ENCODE results near the gene KLHL17. TPM values are rescaled to one million over a fixed set of nuclear protein-coding genes. Genes with fewer than 3 reads are reported as not detected.

The KLHL17 gene
- total and polyA plus RNA-seq, 12 donors, result 0.73 to 38.8 (median 6.9) TPM

GRCh38 chr1:923991-924655 lies 36.3 kb upstream of the KLHL17 start:
- Histone ChIP-seq H3K4me1 (replicated peaks in 1 of 2) (peaks cover 3 to 24% of the 10 kb centered on the region in 2 donors), H3K27ac (peak overlapping the region in 2 of 5 donors; percentile 62 to 69), H3K36me3 (replicated peaks in 1 of 2) (no peaks in the 10 kb centered on the region), H3K9me3 (replicated peaks in 1 of 3) (no peaks in the 10 kb centered on the region), H3K4me3 (peak overlapping the region in 2 of 4 donors; percentile 9 to 61), H3K27me3 (peaks cover 56% of the 10 kb centered on the region)
- WGBS, 4 donors, result 0% methylated on average over 55 to 93 of the region's 98 CpGs; no CpG with 5 or more reads in 2 of the 4 donors
- TF ChIP-seq CTCF (IDR thresholded peaks at IDR 0.05) (no peak), POLR2A (IDR thresholded peaks at IDR 0.05) (no peak)
- intact Hi-C loops (cut with DNase I), result no loop called here
- no peak for DNase-seq

- H3K4me1 ChIP-seq (replicated peaks in 1 of 2), result peaks cover 3 to 24% of the 10 kb centered on the region in 2 donors
- peak in 2 of 7 donors; percentile 46 to 55 for DNase-seq
- H3K27ac ChIP-seq, result peak overlapping the region in 2 of 5 donors; percentile 62 to 69
- H3K27me3 ChIP-seq, result peaks cover 51% of the 10 kb centered on the region
- no peaks in the 10 kb centered on the region for H3K36me3 ChIP-seq (replicated peaks in 1 of 2)
- 0 to 1% (median 0%) methylated on average over 7 to 118 of the region's 120 CpGs; no CpG with 5 or more reads in 1 of the 4 donors for WGBS, 4 donors
- H3K4me3 ChIP-seq, result peak overlapping the region in 2 of 4 donors; percentile 9 to 61
- TF ChIP-seq POLR2A (IDR thresholded peaks at IDR 0.05), result no peak
- TF ChIP-seq CTCF (IDR thresholded peaks at IDR 0.05), result peak in 1 of 6 experiments; percentile 1
- intact Hi-C loops (cut with DNase I), result no loop called here
- H3K9me3 ChIP-seq (replicated peaks in 1 of 3), result no peaks in the 10 kb centered on the region
These were observed 35.5 kb upstream of the KLHL17 start for GRCh38 chr1:924656-925560.

- Histone ChIP-seq H3K27me3 (peaks cover 46% of the 10 kb centered on the region), H3K27ac (peak overlapping the region in 1 of 5 donors; percentile 69), H3K9me3 (replicated peaks in 1 of 3) (no peaks in the 10 kb centered on the region), H3K36me3 (replicated peaks in 1 of 2) (no peaks in the 10 kb centered on the region), H3K4me3 (peak overlapping the region in 1 of 4 donors; percentile 61), H3K4me1 (replicated peaks in 1 of 2) (peaks cover 3 to 16% of the 10 kb centered on the region in 2 donors)
- WGBS, 4 donors, result 5 to 8% (median 6%) methylated on average over 19 to 65 of the region's 65 CpGs
- DNase-seq, result no peak
- peak in 1 of 2 donors; percentile 53 for TF ChIP-seq POLR2A (IDR thresholded peaks at IDR 0.05)
- no peak for TF ChIP-seq CTCF (IDR thresholded peaks at IDR 0.05)
- intact Hi-C loops (cut with DNase I), result no loop called here
These were observed 34.6 kb upstream of the KLHL17 start for GRCh38 chr1:925561-926421.
